ENCODE data around the gene RALGAPA2. TPM values are rescaled to one million over a fixed set of nuclear protein-coding genes. Genes with fewer than 3 reads are reported as not detected.

RALGAPA2 gene
- total RNA-seq = 3.6 and 6.0 TPM in 2 replicates

GRCh38 chr20:20712474-20713243 lies at the start of gene RALGAPA2:
TSS of gene RALGAPA2 (minus strand) at chr20:20712644. CDS start at chr20:20712480, 164 bp downstream.

GRCh38 chr20:20367575-20368417 lies 344.6 kb downstream of the RALGAPA2 start, which contains the start of gene INSM1:
TSS of gene INSM1 (plus strand) at chr20:20368104. CDS start at chr20:20368268, 164 bp downstream.

All from pericardium fibroblast (primary cell).